Stimulated activated CD4-positive, alpha-beta T cell treated with anti-CD3 and anti-CD28 coated beads, Interleukin-2, amount 100 ng/mL, for 24 hours (primary cell): ENCODE measurements around the gene TIMM8B.
"Not testable (repeated sequence)": the region's sequence is repeated elsewhere in the genome, so short reads cannot be mapped to it uniquely, and the experiment has no call there.

Source experiments
- DNase-seq, 2 donors: peaks; one replicate each; pipeline ENCODE4 v3.0.0-alpha.2; 2020

TIMM8B gene

GRCh38 chr11:112086422-112087191 is at the start of gene TIMM8B, which contains the start of gene SDHD:
Gene TIMM8B (minus strand): TSS chr11:112086756. CDS start chr11:112086723, 33 bp downstream.
Gene SDHD (plus strand): TSS chr11:112086873. CDS start chr11:112086908, 35 bp downstream.
- peak; percentile 92 to 95 for DNase-seq

- no peak for DNase-seq
Measured at GRCh38 chr11:112134473-112134872, 47.9 kb upstream of the TIMM8B start.

GRCh38 chr11:112132737-112133136 is 46.2 kb upstream of the TIMM8B start:
- no peak for DNase-seq

- DNase-seq = no peak
Measured at GRCh38 chr11:112129656-112130055, 43.1 kb upstream of the TIMM8B start.

- DNase-seq = no peak
Measured at GRCh38 chr11:112128483-112129121, 42.0 kb upstream of the TIMM8B start.

GRCh38 chr11:112127056-112127455 is 40.5 kb upstream of the TIMM8B start:
- no peak for DNase-seq

GRCh38 chr11:112123129-112123528 is 36.6 kb upstream of the TIMM8B start:
- DNase-seq = no peak

GRCh38 chr11:112121981-112122615 is 35.5 kb upstream of the TIMM8B start:
- no peak for DNase-seq

GRCh38 chr11:112118176-112118575 is 31.6 kb upstream of the TIMM8B start:
- DNase-seq = no peak

- DNase-seq = no peak
Measured at GRCh38 chr11:112115386-112115785, 28.8 kb upstream of the TIMM8B start.

- no peak for DNase-seq
Measured at GRCh38 chr11:112114460-112114859, 27.9 kb upstream of the TIMM8B start.

GRCh38 chr11:112113539-112114457 is 27.2 kb upstream of the TIMM8B start:
- DNase-seq = no peak

GRCh38 chr11:112106070-112106469 is 19.5 kb upstream of the TIMM8B start:
- DNase-seq = no peak

- no peak for DNase-seq
Measured at GRCh38 chr11:112103446-112103845, 16.9 kb upstream of the TIMM8B start.

- no peak for DNase-seq
Measured at GRCh38 chr11:112100462-112100861, 13.9 kb upstream of the TIMM8B start.

- DNase-seq = no peak
Measured at GRCh38 chr11:112097734-112098528, 11.4 kb upstream of the TIMM8B start.

GRCh38 chr11:112096194-112096593 is 9.6 kb upstream of the TIMM8B start:
- DNase-seq = no peak

- DNase-seq = not testable (repeated sequence)
Measured at GRCh38 chr11:112095302-112095701, 8.7 kb upstream of the TIMM8B start.

- DNase-seq = no peak
Measured at GRCh38 chr11:112087212-112087611, 656 bp upstream of the TIMM8B start.

- DNase-seq = peak; percentile 48 to 51
Measured at GRCh38 chr11:112085822-112086421, 634 bp downstream of the TIMM8B start.

GRCh38 chr11:112082729-112083128 is 3.8 kb downstream of the TIMM8B start:
- DNase-seq = peak; percentile 23 to 26
